Mucosa of rectum (tissue), 2 donors: Measurements from ENCODE around the gene NELL1.

Source experiments
- H3K27ac ChIP-seq, 2 donors: one replicate each; pipeline ENCODE4 v1.7.0; 2013; ENCODE audit warnings: inconsistent platforms in 2 of 2, low read depth in 2 of 2, low read length in 2 of 2
- H3K27me3 ChIP-seq, 2 donors: one replicate each; pipeline ENCODE4 v1.7.0; 2013; ENCODE audit warnings: low read length in 2 of 2; ENCODE audit not compliant: control insufficient read depth in 2 of 2, insufficient read depth in 2 of 2
- H3K36me3 ChIP-seq, 2 donors: one replicate each; pipeline ENCODE4 v1.7.0; 2013; ENCODE audit warnings: low read length in 2 of 2; ENCODE audit not compliant: control insufficient read depth in 2 of 2, insufficient read depth in 2 of 2
- H3K4me1 ChIP-seq, 2 donors: one replicate each; pipeline ENCODE4 v1.7.0; 2013; ENCODE audit warnings: low read length in 2 of 2, mild to moderate bottlenecking in 1 of 2; ENCODE audit not compliant: control insufficient read depth in 2 of 2, insufficient read depth in 2 of 2
- H3K4me3 ChIP-seq, 2 donors: one replicate each; pipeline ENCODE4 v1.7.0; 2013; ENCODE audit warnings: low read length in 2 of 2
- H3K9ac ChIP-seq, 2 donors: one replicate each; pipeline ENCODE4 v1.7.0; 2013; ENCODE audit warnings: low read length in 2 of 2, low read depth in 1 of 2, mild to moderate bottlenecking in 1 of 2
- H3K9me3 ChIP-seq, 2 donors: one replicate each; pipeline ENCODE4 v1.7.0; 2013; ENCODE audit warnings: low read length in 2 of 2; ENCODE audit not compliant: control insufficient read depth in 2 of 2
- donor health status: healthy.
- donor health status: Normal muscosa, but diverticular disease.

The NELL1 gene

DNA sequence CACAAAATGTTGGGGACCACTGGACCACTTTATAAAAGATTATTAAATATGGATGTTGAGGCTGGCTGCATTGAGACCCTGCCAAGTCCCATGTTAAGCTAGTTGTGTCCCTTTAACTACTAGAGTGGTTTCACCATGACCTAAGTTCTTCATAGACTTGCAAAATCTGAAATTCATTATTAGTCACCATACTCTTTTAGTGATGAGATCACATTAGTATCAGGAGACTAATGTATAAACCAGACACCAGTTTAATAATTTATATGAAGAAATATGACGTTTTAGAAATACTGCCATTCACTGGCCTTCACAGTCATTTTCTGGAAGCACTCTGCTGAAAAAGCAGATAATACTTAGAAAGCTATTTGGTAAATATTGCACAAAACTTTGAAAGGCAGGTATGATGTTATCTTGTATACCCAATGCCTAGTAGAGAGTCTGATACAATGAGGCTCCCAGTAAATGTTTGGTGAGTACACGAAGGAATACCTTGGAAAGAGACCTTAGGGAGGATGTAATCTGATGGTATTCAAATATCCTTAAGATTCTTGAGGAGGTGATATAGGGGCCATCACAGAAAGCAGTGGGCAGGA lies 795.3 kb downstream of the NELL1 start:
- Histone ChIP-seq H3K4me1 (no peaks in the 10 kb centered on the region), H3K36me3 (no peaks in the 10 kb centered on the region), H3K27me3 (no peaks in the 10 kb centered on the region), H3K4me3 (no peak overlapping the region), H3K27ac (no peak overlapping the region), H3K9ac (no peak overlapping the region), H3K9me3 (no peaks in the 10 kb centered on the region)

DNA sequence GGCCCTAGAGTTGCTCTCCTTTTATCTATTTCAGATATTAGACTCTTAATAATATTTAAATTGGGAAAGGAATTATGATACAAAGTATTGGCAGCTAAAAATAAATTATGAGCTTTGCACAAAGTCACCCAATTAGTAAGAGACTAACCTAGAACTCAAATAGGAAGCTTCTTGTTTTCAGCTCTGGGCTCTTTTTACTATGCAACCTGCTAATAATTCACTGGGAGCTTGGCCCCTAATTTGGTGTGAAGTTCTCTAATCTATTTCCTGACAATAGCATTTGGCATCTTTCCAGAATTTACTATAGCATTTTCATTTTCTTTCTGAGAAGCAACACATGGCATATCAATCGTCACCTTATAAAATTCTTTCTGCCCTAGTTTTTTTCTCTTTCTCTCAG lies 795.8 kb downstream of the NELL1 start:
- no peaks in the 10 kb centered on the region for H3K4me1 ChIP-seq
- no peak overlapping the region for H3K4me3 ChIP-seq
- H3K27ac ChIP-seq, result no peak overlapping the region
- H3K36me3 ChIP-seq, result no peaks in the 10 kb centered on the region
- no peak overlapping the region for H3K9ac ChIP-seq
- H3K27me3 ChIP-seq, result no peaks in the 10 kb centered on the region
- no peaks in the 10 kb centered on the region for H3K9me3 ChIP-seq

DNA sequence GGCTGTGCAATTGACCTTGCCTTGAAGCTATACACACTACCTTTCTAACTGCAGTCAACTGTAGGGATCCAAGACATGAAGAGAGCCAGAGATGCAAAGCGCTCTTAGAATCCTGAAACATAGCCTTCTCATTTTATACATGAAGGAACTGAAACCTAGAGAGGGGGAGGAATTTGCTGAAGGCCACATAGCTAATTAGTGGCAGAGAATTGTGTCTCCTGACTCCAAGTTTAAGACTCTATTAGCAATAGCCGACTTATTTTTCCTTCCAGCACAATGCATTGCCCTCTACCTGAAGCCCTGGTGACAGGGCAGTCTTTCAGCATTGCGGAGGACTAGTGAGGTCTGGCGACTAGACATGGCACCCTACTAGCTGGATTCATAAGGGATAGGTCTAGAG lies 796.5 kb downstream of the NELL1 start:
- no peaks in the 10 kb centered on the region for H3K27me3 ChIP-seq
- no peak overlapping the region for H3K27ac ChIP-seq
- no peak overlapping the region for H3K4me3 ChIP-seq
- H3K4me1 ChIP-seq, result no peaks in the 10 kb centered on the region
- H3K36me3 ChIP-seq, result no peaks in the 10 kb centered on the region
- H3K9me3 ChIP-seq, result no peaks in the 10 kb centered on the region
- no peak overlapping the region for H3K9ac ChIP-seq

DNA sequence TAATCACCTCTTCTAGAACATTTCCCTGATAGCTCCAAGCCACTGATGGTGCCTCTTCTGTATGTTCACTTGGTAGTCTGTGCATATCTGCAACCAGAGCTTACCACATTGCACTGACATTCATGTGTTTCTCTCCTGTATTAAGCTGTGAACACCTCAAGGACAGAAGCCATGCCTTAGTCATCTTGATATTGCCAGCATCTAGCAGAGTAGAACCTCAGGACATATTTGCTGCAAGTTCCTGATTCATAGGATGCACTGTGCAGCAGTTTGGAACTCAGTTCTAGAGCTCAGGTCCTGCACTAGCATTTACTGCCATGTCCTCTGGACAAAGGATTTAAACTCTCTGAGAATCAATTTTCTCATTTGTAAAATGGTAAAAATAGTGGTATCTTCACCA lies 801.1 kb downstream of the NELL1 start:
- H3K9me3 ChIP-seq, result no peaks in the 10 kb centered on the region
- H3K27me3 ChIP-seq, result no peaks in the 10 kb centered on the region
- H3K9ac ChIP-seq, result no peak overlapping the region
- H3K36me3 ChIP-seq, result no peaks in the 10 kb centered on the region
- no peak overlapping the region for H3K4me3 ChIP-seq
- H3K27ac ChIP-seq, result no peak overlapping the region
- no peaks in the 10 kb centered on the region for H3K4me1 ChIP-seq

DNA sequence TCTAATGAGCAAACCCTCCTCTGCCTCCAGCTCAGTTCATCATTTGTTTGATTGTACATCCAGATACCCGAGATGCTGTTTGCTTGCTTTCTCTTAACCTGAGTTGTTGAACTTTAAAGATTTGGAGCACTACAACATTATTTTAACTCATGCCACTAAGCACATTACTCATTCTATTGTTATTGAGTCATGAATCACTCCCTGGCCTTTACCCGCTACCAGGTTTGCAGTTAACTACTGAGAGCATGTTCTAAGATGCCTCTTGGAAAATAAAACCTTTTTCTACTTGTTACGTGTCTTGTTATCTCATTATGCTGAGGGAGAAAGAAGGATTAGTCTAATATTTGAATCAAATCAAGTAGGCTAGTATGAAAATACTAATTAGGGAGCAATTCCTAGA lies 802.9 kb downstream of the NELL1 start:
- Histone ChIP-seq H3K4me1 (no peaks in the 10 kb centered on the region), H3K4me3 (no peak overlapping the region), H3K27ac (no peak overlapping the region), H3K9me3 (no peaks in the 10 kb centered on the region), H3K36me3 (no peaks in the 10 kb centered on the region), H3K9ac (no peak overlapping the region), H3K27me3 (no peaks in the 10 kb centered on the region)

DNA sequence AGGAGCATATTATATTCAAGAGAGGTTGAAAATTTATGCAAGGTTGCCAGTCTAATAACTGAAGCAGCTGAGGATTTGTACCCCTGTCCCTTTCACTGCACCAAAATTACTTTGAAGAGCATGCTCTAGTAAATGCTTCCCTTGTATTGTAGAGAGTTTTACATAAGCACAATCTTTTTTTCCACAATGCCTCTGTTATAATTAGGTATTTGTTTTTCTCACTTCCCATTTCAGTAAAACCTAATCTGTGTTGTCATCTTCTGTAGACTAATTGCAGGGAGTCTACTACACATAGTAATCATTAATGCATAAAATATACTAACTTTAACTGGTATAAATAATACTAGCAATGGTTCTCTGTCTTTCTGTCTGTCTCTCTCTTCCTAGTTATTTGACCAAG lies 805.1 kb downstream of the NELL1 start:
- Histone ChIP-seq H3K27me3 (no peaks in the 10 kb centered on the region), H3K36me3 (no peaks in the 10 kb centered on the region), H3K9me3 (no peaks in the 10 kb centered on the region), H3K4me1 (no peaks in the 10 kb centered on the region), H3K27ac (no peak overlapping the region), H3K9ac (no peak overlapping the region), H3K4me3 (no peak overlapping the region)

DNA sequence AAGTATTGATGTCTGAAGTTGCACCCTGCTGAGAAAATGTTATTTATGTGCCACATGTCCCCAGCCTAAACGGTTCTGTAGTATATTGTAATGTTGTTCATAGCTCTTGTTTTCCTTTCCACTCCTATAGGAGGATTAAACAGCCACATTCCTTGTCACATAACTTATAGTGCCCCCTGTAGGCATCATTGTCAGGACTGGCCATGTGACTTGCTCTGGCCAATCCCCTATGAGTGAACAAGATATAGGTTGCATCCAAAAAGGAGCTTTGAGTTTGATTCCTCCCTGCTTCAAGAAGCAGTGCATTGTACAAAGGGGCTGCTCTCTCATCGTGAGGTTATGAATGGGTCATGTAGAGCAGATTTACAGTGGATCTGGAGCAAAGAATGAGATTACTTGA lies 805.9 kb downstream of the NELL1 start:
- Histone ChIP-seq H3K36me3 (no peaks in the 10 kb centered on the region), H3K4me3 (no peak overlapping the region), H3K27me3 (no peaks in the 10 kb centered on the region), H3K4me1 (no peaks in the 10 kb centered on the region), H3K9ac (no peak overlapping the region), H3K27ac (no peak overlapping the region), H3K9me3 (no peaks in the 10 kb centered on the region)

DNA sequence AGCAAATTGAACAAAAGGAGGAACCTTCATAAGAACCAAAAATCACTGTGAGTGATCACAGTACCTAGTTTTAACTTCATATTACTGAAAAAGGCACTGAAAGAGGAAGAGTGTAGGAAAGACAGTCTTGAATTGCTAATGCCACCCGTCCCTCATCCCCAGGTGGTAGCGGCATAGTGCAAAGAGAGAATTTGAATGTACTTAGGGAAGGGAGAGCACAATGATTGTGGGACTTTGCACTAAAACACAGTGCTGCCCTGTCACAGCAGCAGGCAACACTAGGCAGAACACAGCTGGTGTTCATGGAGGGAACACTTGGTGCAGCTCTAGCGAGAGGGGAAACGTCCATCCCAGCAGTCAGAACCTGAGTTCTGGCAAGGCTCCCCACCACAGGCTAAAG lies 807.2 kb downstream of the NELL1 start:
- Histone ChIP-seq H3K4me3 (no peak overlapping the region), H3K36me3 (no peaks in the 10 kb centered on the region), H3K9me3 (no peaks in the 10 kb centered on the region), H3K27me3 (no peaks in the 10 kb centered on the region), H3K9ac (no peak overlapping the region), H3K27ac (no peak overlapping the region), H3K4me1 (no peaks in the 10 kb centered on the region)

DNA sequence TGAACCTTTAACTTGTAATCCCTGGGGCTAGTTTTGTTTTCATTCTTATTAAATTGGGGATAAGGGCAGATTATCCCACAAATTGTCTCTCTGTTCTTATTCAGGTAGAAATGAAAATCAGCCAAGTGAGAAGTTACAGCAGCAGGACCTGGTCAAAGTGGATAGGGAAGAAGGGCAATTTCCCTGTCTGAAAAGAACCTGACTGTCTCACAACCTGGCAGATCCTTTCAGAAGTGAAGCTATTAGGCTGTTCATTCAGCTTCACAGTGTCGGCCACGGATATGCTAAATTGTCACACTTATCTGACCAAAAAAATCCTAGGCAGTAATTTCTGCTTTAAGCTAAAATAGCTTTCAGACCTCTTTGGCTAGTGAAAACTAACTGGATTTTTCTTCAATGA lies 810.9 kb downstream of the NELL1 start:
- H3K27ac ChIP-seq, result no peak overlapping the region
- H3K4me3 ChIP-seq, result no peak overlapping the region
- no peak overlapping the region for H3K9ac ChIP-seq

DNA sequence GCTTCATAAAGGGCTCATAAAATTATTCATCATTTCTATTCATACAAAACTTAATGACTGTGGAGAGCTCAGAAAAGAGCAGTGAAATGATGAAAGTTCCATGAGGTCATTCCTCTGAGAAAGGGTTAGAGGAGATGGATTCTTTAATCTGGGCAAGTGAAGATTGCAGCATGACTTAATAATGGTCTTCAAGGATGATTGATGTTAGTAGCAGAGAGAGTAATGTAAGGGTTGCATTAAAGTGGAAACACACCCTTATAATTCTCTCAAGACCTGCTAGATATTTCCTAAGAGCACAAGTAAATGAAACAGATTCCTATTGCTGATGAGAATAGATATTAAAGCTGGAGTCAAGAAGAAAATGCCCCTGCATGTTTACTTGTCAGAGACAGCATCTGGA lies 811.9 kb downstream of the NELL1 start:
- H3K27me3 ChIP-seq, result no peaks in the 10 kb centered on the region
- no peak overlapping the region for H3K27ac ChIP-seq
- H3K36me3 ChIP-seq, result no peaks in the 10 kb centered on the region
- H3K4me1 ChIP-seq, result no peaks in the 10 kb centered on the region
- H3K9me3 ChIP-seq, result no peaks in the 10 kb centered on the region
- H3K4me3 ChIP-seq, result no peak overlapping the region
- no peak overlapping the region for H3K9ac ChIP-seq

More for the DNA sequence above, 810.9 kb downstream of the NELL1 start:
- Histone ChIP-seq H3K9me3 (no peaks in the 10 kb centered on the region), H3K36me3 (no peaks in the 10 kb centered on the region), H3K27me3 (no peaks in the 10 kb centered on the region), H3K4me1 (no peaks in the 10 kb centered on the region)

DNA sequence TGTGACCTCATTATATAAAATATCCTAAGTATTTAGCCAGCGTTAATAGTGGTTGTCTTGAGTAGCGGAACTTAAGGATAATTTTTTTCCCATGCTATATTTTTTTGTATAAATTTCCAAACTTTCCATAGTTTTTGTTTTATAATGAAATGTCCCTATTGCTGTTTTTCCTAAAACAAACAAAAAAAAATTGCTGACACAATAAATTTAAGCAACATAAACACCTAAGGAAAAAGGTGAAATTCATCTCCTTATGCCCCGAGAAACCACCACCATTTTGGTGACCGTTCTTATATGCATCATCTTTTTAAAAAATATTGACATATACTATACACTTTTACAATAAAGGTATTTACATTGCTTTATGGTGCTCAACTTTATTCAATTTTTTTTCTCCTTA lies 814.7 kb downstream of the NELL1 start:
- Histone ChIP-seq H3K4me3 (no peak overlapping the region), H3K9me3 (no peaks in the 10 kb centered on the region), H3K27ac (no peak overlapping the region), H3K4me1 (no peaks in the 10 kb centered on the region), H3K36me3 (no peaks in the 10 kb centered on the region), H3K27me3 (no peaks in the 10 kb centered on the region), H3K9ac (no peak overlapping the region)
